C4-2B (cell line): ENCODE data around the gene UVRAG.

Experiments used
- ZFX ChIP-seq: fragments of 450-650 bp; IDR thresholded peaks from 2 replicates; pipeline ENCODE4 v1.6.1; 2017
- TF ChIP-seq, protein P1 (sequence below): fragments of 450-650 bp; conservative IDR thresholded peaks from 2 replicates; pipeline ENCODE4 v1.5.1; 2017; ENCODE audit warnings: mild to moderate bottlenecking

DNA sequence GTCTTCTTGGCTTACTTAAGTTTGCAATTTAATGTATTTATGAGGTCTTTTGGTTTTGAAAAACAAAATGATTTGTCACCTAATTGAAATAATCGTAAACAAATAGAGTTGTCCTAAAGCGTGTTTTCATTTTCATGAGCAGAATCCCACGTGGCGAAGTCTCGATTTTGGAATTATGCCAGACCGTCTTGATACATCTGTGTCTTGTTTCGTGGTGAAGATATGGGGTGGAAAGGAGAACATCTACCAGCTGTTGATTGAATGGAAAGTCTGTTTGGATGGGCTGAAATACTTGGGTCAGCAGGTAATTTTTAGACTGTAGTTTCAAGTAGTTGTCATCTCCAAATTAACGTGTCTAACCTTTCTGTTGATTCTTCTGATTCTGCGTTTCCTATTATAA is 64.7 kb downstream of the UVRAG start:
- TF ChIP-seq, protein P1, sequence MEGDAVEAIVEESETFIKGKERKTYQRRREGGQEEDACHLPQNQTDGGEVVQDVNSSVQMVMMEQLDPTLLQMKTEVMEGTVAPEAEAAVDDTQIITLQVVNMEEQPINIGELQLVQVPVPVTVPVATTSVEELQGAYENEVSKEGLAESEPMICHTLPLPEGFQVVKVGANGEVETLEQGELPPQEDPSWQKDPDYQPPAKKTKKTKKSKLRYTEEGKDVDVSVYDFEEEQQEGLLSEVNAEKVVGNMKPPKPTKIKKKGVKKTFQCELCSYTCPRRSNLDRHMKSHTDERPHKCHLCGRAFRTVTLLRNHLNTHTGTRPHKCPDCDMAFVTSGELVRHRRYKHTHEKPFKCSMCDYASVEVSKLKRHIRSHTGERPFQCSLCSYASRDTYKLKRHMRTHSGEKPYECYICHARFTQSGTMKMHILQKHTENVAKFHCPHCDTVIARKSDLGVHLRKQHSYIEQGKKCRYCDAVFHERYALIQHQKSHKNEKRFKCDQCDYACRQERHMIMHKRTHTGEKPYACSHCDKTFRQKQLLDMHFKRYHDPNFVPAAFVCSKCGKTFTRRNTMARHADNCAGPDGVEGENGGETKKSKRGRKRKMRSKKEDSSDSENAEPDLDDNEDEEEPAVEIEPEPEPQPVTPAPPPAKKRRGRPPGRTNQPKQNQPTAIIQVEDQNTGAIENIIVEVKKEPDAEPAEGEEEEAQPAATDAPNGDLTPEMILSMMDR: no peak
- TF ChIP-seq ZFX: no peak
